ENCODE measurements around the gene RFX4.

Gene RFX4

GRCh38 chr12:106767954-106768822, 185.4 kb downstream of the RFX4 start:
- DNase-seq: peak; percentile 74

GRCh38 chr12:106769078-106769477, 186.3 kb downstream of the RFX4 start:
- DNase-seq: peak; percentile 72

GRCh38 chr12:106769546-106769945, 186.7 kb downstream of the RFX4 start:
- no peak for DNase-seq

DNA sequence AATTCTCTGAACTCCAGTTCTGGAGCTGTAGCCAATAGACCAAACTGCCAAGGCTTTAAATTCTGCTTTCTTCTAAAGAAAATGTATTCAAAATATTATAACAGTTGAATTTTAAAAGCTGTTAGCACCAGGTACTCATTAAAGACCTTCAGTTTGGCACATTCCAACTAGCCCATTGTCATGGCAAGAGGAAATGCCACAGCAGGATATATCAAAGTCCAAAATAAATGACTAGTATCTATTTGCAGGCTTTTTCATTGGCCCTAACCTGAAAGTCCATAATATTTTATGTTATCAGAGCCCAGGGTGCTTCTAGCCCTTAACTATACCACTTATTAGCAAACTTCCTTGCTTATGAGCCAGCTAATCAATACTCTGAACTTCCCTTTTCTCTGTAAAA, 188.6 kb downstream of the RFX4 start:
- DNase-seq: no peak

- DNase-seq: no peak
Observed at GRCh38 chr12:106773286-106774004, 190.6 kb downstream of the RFX4 start.

- peak; percentile 100 for DNase-seq
Observed at GRCh38 chr12:106774005-106774807, 191.4 kb downstream of the RFX4 start, which contains the start of gene RIC8B. RIC8B (plus strand) TSS chr12:106774682; CDS start chr12:106774746, 64 bp downstream.

DNA sequence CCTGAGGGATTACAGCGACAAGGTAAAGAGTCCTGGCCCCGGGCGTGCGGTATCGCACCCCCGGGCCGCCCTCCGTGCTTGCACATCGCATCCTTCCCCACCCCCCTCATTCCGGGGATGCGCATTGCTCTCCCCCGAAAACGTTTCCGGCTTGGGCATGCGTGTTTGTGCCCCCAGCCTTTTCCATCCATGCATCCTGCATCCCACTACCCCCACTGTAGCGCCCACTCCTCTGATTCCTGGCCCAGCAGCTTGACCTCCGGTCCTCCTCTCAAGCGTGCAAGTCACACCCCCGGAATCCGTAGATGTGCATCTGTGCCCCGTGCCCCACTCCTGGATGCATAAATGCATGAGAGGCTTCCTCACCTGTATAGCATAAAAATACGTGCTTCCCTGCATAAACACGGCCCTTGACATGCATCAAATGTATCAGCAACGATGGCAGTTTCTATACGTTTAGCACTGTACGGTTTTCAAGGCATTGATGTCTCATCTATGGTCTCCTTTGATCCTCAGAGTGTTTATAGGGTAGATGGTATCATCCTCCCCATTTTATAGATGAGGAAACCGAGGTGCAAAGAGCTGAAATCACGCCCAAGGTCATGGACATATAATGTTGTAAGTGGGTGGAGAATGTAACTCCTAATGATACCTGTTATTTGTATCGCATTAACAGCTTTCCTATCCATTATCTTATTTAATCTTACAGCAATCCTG, 192.2 kb downstream of the RFX4 start:
- DNase-seq: no peak

- DNase-seq: no peak
Observed at GRCh38 chr12:106776897-106777296, 194.1 kb downstream of the RFX4 start.

GRCh38 chr12:106780010-106780631, 197.3 kb downstream of the RFX4 start:
- DNase-seq: peak; percentile 33

DNA sequence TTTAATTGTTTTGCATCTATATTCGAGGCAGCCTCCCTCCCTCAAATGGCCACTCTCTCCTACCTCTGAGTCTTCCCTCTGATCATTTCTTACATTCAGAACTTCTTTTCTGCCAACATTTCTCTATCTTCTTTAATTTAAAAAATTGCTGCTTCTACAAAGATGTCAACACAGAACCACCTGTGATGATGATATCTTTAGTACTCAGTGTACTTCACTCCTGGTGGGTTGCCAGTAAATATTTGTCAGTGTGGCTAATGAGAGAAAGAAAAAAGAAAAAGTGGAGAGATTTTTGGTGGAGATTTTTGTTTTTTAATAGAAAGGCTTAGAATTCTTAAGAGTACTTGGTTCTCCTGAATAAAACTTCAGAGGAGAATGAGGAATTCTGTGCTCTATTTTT, 199.8 kb downstream of the RFX4 start:
- DNase-seq: no peak

GRCh38 chr12:106783515-106783914, 200.7 kb downstream of the RFX4 start:
- no peak for DNase-seq

GRCh38 chr12:106790020-106790419, 207.2 kb downstream of the RFX4 start:
- DNase-seq: no peak

- no peak for DNase-seq
Observed at GRCh38 chr12:106791531-106791930, 208.7 kb downstream of the RFX4 start.

DNA sequence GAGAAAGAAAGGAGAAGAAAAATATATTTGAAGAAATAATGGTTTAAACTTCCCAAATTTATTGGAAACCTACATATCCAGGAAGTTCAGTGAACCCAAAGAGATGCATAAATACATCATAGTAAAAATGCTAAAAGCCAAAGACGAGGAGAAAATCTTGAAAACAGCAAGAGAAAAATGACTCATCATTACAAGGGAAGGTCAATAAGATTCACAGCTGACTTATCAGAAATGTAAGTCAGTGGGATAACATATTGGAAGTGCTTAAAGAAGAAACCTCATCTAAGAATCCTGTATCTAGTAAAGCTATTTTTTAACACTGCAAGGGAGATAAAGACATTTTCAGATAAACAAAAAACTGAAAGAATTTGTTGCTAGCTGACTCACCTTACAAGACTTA, 211.6 kb downstream of the RFX4 start:
- DNase-seq: no peak

DNA sequence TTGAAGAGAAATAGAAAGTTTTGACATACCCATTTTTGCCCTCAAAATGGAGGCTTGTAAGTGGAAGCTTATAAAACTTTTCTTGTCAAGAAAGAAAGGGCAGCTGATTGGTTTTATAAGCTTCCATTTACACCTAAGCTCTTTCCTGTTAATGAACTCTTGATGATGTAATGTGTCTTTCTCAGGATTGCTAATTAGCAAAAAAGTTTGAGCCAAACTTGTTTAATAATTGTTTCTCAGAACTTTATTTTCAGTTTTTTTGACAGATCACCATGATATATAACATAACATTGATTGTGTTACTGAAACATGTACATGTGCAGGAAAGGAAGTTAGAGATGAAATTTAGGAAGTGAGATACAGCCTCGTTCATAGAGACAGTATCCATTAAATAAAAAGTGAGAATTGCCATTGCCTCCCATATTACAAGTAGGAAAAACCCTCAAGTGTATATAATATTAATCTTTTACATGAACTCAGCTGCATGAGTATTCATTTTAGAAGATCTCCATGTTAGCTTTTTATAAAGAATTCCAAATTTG, 218.4 kb downstream of the RFX4 start:
- DNase-seq: no peak

- peak; percentile 5 for DNase-seq
Observed at GRCh38 chr12:106801830-106802533, 219.2 kb downstream of the RFX4 start.

- no peak for DNase-seq
Observed at GRCh38 chr12:106804668-106805067, 221.9 kb downstream of the RFX4 start.

Measured in fibroblast of skin of back (primary cell).